Mesenchymal stem cell (in vitro differentiated cells and primary cell): ENCODE results near the gene CNOT4.

Experiments
- DNase-seq: peaks from one replicate; pipeline ENCODE4 v3.0.0-alpha.2; 2013
- H2AFZ ChIP-seq: one replicate; pipeline ENCODE4 v1.6.1; 2013; ENCODE audit warnings: low read depth, mild to moderate bottlenecking, control low read depth, inconsistent platforms, low read length, moderate library complexity
- H2AK5ac ChIP-seq: 2 replicates; pipeline ENCODE4 v1.6.1; 2013; ENCODE audit warnings: low read length, moderate library complexity, mild to moderate bottlenecking, inconsistent platforms; ENCODE audit not compliant: severe bottlenecking
- H2BK120ac ChIP-seq: one replicate; pipeline ENCODE4 v1.6.1; 2013; ENCODE audit warnings: low read depth, mild to moderate bottlenecking, inconsistent platforms, low read length, moderate library complexity
- H2BK12ac ChIP-seq, 2 experiments: one replicate each; pipeline ENCODE4 v1.6.1; 2013; ENCODE audit warnings: inconsistent platforms in 2 of 2, low read length in 2 of 2, mild to moderate bottlenecking in 2 of 2, moderate library complexity in 2 of 2, control low read depth in 1 of 2
- H2BK15ac ChIP-seq: one replicate; pipeline ENCODE4 v1.6.1; 2013; ENCODE audit warnings: mild to moderate bottlenecking, low read depth, inconsistent platforms; ENCODE audit not compliant: poor library complexity, severe bottlenecking
- H2BK5ac ChIP-seq: 2 replicates; pipeline ENCODE4 v1.6.1; 2013; ENCODE audit warnings: low read depth, mild to moderate bottlenecking, low read length, control low read depth, inconsistent platforms; ENCODE audit not compliant: poor library complexity, severe bottlenecking
- H3K14ac ChIP-seq, 2 experiments: one replicate each; pipeline ENCODE4 v1.6.1; 2013; ENCODE audit warnings: inconsistent platforms in 2 of 2, low read length in 2 of 2, control low read depth in 1 of 2, mild to moderate bottlenecking in 1 of 2, moderate library complexity in 1 of 2
- H3K18ac ChIP-seq, 2 experiments: one replicate each; pipeline ENCODE4 v1.6.1; 2013; ENCODE audit warnings: inconsistent platforms in 2 of 2, low read length in 2 of 2, control low read depth in 1 of 2, low read depth in 1 of 2, mild to moderate bottlenecking in 1 of 2
- H3K23ac ChIP-seq, 2 experiments: one replicate each; pipeline ENCODE4 v1.6.1; 2013; ENCODE audit warnings: inconsistent platforms in 2 of 2, low read length in 2 of 2, mild to moderate bottlenecking in 2 of 2, moderate library complexity in 2 of 2, control low read depth in 1 of 2
- H3K27ac ChIP-seq: 2 replicates; pipeline ENCODE4 v1.5.1; 2013; ENCODE audit warnings: mild to moderate bottlenecking, moderate library complexity, low read length, control low read depth, inconsistent platforms; ENCODE audit not compliant: poor library complexity, severe bottlenecking
- H3K27me3 ChIP-seq, 2 experiments: 2 replicates each; pipeline versions ENCODE4 v1.6.1 to v1.7.0; 2013; ENCODE audit warnings: low read length in 2 of 2, mild to moderate bottlenecking in 2 of 2, moderate library complexity in 2 of 2, control low read depth in 1 of 2, inconsistent platforms in 1 of 2; ENCODE audit not compliant: control insufficient read depth in 1 of 2, insufficient read depth in 1 of 2
- H3K36me3 ChIP-seq, 2 experiments: 2 replicates each; pipeline versions ENCODE4 v1.6.1 to v1.7.0; 2013; ENCODE audit warnings: low read length in 2 of 2, control low read depth in 1 of 2, inconsistent platforms in 1 of 2, low read depth in 1 of 2, mild to moderate bottlenecking in 1 of 2; ENCODE audit not compliant: insufficient read depth in 2 of 2, control insufficient read depth in 1 of 2
- H3K4ac ChIP-seq, 2 experiments: one replicate each; pipeline ENCODE4 v1.6.1; 2013; ENCODE audit warnings: inconsistent platforms in 2 of 2, low read length in 2 of 2, mild to moderate bottlenecking in 2 of 2, moderate library complexity in 2 of 2, control low read depth in 1 of 2, low read depth in 1 of 2
- H3K4me1 ChIP-seq: 2 replicates; pipeline ENCODE4 v1.6.1; 2013; ENCODE audit warnings: low read depth, low read length, control low read depth; ENCODE audit not compliant: control insufficient read depth, insufficient read depth
- H3K4me2 ChIP-seq: 2 replicates; pipeline ENCODE4 v1.6.1; 2013; ENCODE audit warnings: low read length, mild to moderate bottlenecking, inconsistent platforms; ENCODE audit not compliant: poor library complexity, severe bottlenecking
- H3K4me3 ChIP-seq, 2 experiments: 2 replicates each; pipeline versions ENCODE4 v1.5.1 to v1.7.0; 2013; ENCODE audit warnings: low read length in 2 of 2, mild to moderate bottlenecking in 2 of 2, control low read depth in 1 of 2, low read depth in 1 of 2; ENCODE audit not compliant: insufficient read depth in 1 of 2
- H3K79me1 ChIP-seq: replicated peaks from 2 replicates; pipeline ENCODE4 v1.6.1; 2013; ENCODE audit warnings: mild to moderate bottlenecking, control low read depth, low read length, inconsistent platforms; ENCODE audit not compliant: poor library complexity, severe bottlenecking
- H3K9ac ChIP-seq: 2 replicates; pipeline ENCODE4 v1.7.0; 2013; ENCODE audit warnings: mild to moderate bottlenecking, low read length, moderate library complexity
- H3K9me3 ChIP-seq: 2 replicates; pipeline ENCODE4 v1.7.0; 2013; ENCODE audit warnings: mild to moderate bottlenecking, low read length; ENCODE audit not compliant: control insufficient read depth
- H4K8ac ChIP-seq: one replicate; pipeline ENCODE4 v1.6.1; 2013; ENCODE audit warnings: inconsistent platforms, mild to moderate bottlenecking, low read length, moderate library complexity
- H4K91ac ChIP-seq: one replicate; pipeline ENCODE4 v1.6.1; 2013; ENCODE audit warnings: mild to moderate bottlenecking, low read length, inconsistent platforms
- WGBS: methylation state at CpG from one replicate; pipeline ENCODE4 v1.1.7; 2013; ENCODE audit warnings: mixed read lengths; 5-methylcytosine and 5-hydroxymethylcytosine counted together

Gene CNOT4

DNA sequence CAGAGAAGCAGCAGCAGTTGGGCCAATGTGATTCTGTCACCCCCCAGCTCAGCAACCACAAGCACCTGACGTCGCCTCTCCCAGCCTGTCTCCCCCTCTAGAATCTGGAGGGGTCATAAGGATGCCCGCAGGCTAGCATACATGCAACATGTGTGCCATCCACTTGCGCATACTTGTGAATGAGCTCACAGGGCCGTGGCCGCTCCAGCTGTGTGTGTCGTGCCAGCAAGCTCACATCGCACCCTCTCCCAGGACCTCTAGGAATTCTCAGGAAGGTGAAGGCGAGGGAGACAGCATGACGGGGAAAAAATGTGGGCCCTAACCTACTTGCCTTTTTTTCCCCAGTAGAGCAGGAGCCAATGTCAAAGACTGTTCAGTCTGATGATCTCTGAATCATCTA is 195.9 kb downstream of the CNOT4 start:
- H3K23ac ChIP-seq = no peak overlapping the region
- no peak overlapping the region for H3K27ac ChIP-seq
- H3K9me3 ChIP-seq = no peaks in the 10 kb centered on the region
- no peaks in the 10 kb centered on the region for H3K79me1 ChIP-seq
- WGBS = 83% methylated on average over 10 of the region's 10 CpGs
- no peak overlapping the region for H2BK5ac ChIP-seq
- no peak overlapping the region for H3K9ac ChIP-seq
- H3K18ac ChIP-seq = no peak overlapping the region
- no peak overlapping the region for H2BK12ac ChIP-seq
- no peak overlapping the region for H2AFZ ChIP-seq
- H3K4me2 ChIP-seq = no peak overlapping the region
- H2BK15ac ChIP-seq = no peak overlapping the region
- DNase-seq = no peak
- H3K27me3 ChIP-seq = peaks cover 0 to 44% of the 10 kb centered on the region in 2 experiments
- no peak overlapping the region for H3K4me3 ChIP-seq
- H2BK120ac ChIP-seq = no peak overlapping the region
- H2AK5ac ChIP-seq = no peak overlapping the region
- H3K4ac ChIP-seq = no peak overlapping the region
- no peaks in the 10 kb centered on the region for H3K36me3 ChIP-seq
- H3K4me1 ChIP-seq = no peaks in the 10 kb centered on the region
- no peak overlapping the region for H4K91ac ChIP-seq
- no peak overlapping the region for H3K14ac ChIP-seq
- no peak overlapping the region for H4K8ac ChIP-seq
